H1 (cell line): Measurements from ENCODE around the gene UNC80.

Source experiments
- HDAC2 ChIP-seq, 2 experiments: fragments of 300-600 bp in 1 of 2; sonication (generic) in 1 of 2; IDR thresholded peaks; 2 replicates each; pipeline ENCODE4 v1.6.1; 2011 to 2012; ENCODE audit warnings: low read depth in 2 of 2, low read length in 2 of 2, mild to moderate bottlenecking in 2 of 2, moderate library complexity in 2 of 2, borderline replicate concordance in 1 of 2, inconsistent platforms in 1 of 2
- POLR2AphosphoS5 ChIP-seq: IDR thresholded peaks from 2 replicates; pipeline ENCODE4 v1.6.1; 2011; ENCODE audit warnings: low read depth, low read length
- TAF1 ChIP-seq: IDR thresholded peaks from 2 replicates; pipeline ENCODE4 v1.6.1; 2011; ENCODE audit warnings: mild to moderate bottlenecking, low read depth, low read length
- TF ChIP-seq, protein P1 (sequence below): IDR thresholded peaks from 2 replicates; pipeline ENCODE4 v1.6.1; 2011; ENCODE audit warnings: low read length, improper control_type of control experiment

DNA sequence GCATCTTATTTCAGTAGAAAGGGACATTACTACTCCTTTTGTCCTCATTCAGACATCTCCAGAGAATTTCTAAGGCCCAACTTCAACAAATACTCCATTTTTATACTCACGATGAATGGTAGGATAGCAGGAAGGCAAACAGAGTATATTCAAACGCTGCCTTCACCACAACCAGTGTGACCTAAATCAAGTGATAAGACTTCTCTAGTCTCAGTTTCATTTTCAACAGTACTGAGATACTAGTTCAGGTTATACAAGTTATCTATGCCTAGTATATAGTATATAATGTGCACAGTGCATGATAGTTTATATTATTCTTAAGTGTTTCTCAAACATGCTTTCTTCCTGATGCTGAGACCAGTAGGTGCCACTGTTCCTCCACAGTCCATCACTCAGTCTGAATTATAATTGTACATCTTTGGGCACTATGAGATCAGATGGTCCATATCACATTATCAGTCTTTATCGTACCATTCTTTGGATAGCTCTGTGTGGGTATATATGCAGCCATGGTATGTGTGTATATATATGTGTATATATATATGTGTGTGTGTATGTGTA, 164.6 kb downstream of the UNC80 start:
- TF ChIP-seq HDAC2 (IDR thresholded peaks at IDR 0.05; ENCODE audit: borderline replicate concordance in 1 of 2, low read depth in 2 of 2, low read length in 2 of 2): no peak
- TF ChIP-seq, protein P1, sequence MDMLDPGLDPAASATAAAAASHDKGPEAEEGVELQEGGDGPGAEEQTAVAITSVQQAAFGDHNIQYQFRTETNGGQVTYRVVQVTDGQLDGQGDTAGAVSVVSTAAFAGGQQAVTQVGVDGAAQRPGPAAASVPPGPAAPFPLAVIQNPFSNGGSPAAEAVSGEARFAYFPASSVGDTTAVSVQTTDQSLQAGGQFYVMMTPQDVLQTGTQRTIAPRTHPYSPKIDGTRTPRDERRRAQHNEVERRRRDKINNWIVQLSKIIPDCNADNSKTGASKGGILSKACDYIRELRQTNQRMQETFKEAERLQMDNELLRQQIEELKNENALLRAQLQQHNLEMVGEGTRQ: no peak
- TF ChIP-seq POLR2AphosphoS5: no peak
- no peak for TF ChIP-seq TAF1
